HG03457 (cell line): ENCODE measurements around the gene ZNF582.

Experiments used
- ATAC-seq: cut with Tn5 transposase; IDR thresholded peaks from one replicate; pipeline ENCODE4 v1.9.1; 2021; ENCODE audit warnings: moderate number of reproducible peaks; ENCODE audit not compliant: unreplicated experiment

ZNF582 gene

DNA sequence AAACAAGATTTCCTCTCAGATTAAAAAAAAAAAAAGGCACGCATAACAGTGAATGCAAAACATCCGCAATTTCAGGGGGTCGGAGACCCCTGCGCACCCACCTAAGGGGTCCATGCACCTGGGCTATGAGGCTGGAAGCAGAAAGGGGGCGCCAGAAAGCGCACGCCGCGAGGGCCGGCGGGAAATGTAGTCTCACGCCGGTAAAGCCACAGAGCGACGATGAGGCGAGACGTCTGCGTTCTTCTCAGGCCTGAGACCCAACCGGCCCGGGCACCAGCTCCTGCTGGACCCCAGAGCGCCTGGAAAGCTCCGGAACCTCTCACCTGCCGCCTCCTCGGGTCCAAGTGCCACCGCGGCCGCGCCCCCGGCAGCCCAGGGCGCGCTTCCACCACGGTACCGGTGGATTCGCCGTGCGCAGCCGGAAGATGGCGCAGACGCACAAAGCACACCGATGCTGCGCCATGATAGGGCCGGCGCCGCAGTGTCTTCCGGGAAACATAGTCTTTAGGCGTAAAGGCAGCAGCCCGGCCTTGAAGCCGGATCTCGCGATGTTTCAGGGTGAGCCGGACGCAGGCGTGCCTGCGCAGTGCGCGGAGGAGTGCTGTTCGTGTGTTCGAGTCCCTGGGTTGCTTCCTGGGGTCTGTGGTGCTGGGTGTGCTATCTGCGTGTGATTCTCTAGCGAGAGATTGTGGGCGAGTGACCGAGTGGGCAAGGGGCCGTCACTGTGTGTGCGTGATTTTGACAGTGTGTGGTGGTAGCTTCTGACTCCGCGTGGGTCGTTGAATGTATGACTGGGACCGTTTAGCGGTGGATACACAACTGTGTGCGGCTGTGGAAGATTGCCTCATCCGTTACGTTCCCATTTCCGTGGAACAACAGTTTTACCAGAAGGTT, at the start of gene ZNF582:
TSS of gene ZNF582 (minus strand) at position 416 of the 894 bp plus-strand sequence. CDS start 1,782 bp downstream, outside the sequence.
- ATAC-seq = peak; percentile 87

DNA sequence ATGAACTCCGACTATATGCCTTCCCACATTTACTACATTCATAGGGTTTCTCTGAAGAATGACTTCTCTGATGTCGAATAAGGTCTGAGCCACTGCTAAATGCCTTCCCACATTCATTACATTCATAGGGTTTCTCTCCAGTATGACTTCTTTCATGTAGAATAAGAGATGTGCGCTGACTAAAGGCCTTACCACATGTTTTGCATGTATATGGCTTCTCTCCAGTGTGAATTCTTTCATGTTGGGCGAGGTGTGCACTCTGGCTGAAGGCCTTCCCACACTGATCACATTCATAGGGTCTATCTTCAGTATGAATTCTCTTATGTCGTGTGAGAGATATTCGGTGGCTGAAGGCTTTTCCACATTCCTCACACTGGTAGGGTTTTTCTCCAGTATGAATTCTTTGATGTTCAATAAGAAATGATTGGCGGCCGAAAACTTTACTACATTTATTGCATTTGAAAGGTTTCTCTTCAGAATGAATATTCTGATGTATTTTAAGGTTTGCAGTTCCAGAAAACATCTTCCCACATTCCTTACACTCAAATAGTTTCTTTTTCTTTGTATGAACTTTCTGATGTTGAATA, 48.0 kb upstream of the ZNF582 start:
- no peak for ATAC-seq

DNA sequence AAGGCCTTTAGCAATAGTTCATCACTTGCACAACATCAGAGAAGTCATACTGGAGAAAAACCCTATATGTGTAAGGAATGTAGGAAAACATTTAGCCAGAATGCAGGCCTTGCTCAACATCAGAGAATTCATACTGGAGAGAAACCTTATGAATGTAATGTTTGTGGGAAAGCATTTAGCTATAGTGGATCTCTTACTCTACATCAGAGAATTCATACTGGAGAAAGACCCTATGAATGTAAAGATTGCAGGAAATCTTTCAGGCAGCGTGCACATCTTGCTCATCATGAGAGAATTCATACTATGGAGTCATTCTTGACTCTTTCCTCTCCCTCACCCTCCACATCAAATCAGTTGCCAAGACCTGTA, 30.6 kb upstream of the ZNF582 start:
- no peak for ATAC-seq

DNA sequence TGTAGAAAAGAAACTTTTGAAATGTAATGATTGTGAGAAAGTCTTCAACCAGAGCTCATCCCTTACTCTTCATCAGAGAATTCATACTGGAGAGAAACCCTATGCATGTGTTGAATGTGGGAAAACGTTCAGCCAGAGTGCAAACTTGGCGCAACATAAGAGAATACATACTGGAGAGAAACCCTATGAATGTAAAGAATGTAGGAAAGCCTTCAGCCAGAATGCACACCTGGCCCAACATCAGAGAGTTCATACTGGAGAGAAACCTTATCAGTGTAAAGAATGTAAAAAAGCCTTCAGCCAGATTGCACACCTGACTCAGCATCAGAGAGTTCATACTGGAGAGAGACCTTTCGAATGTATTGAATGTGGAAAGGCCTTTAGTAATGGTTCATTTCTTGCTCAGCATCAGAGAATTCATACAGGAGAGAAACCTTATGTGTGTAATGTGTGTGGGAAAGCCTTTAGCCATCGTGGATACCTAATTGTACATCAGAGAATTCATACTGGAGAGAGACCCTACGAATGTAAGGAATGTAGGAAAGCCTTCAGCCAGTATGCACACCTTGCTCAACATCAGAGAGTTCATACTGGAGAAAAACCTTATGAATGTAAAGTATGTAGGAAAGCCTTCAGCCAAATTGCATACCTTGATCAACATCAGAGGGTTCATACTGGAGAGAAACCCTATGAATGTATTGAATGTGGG, 30.1 kb upstream of the ZNF582 start:
- no peak for ATAC-seq

DNA sequence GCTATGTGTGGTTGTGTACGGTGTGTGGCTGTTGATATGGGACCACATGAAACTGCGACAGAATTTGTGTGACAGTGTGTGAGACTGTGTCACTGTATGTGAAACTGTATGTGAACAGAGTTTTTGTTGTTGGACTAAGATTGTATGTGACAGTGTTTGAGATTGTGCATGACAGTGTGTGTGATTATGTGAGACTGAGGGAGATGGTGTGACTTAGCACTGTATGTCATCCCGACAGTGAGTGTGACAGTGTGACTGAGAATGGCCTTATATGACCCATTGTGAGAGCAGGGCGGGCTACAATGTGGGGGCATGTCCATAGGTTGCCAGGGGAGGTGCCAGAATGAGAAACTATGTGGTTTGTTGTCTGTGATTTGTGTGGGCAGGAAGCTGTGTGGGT, 11.7 kb upstream of the ZNF582 start:
- no peak for ATAC-seq

DNA sequence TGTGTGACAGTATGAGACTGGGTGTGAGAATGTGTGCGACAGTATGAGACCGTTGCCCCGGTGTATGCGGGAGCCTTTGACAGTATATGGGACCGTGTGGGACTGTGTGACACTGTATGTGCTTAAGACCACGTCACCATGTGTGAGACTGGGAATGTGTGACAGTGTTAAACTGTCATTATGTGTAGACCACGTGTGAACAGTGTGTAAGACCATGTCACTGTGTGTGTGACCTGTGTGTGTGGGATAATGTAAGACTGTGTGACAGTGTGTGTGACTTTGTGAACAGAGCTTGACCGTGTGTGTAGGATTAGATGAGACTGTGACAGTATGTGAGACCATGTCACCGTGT, 11.3 kb upstream of the ZNF582 start:
- ATAC-seq = no peak

DNA sequence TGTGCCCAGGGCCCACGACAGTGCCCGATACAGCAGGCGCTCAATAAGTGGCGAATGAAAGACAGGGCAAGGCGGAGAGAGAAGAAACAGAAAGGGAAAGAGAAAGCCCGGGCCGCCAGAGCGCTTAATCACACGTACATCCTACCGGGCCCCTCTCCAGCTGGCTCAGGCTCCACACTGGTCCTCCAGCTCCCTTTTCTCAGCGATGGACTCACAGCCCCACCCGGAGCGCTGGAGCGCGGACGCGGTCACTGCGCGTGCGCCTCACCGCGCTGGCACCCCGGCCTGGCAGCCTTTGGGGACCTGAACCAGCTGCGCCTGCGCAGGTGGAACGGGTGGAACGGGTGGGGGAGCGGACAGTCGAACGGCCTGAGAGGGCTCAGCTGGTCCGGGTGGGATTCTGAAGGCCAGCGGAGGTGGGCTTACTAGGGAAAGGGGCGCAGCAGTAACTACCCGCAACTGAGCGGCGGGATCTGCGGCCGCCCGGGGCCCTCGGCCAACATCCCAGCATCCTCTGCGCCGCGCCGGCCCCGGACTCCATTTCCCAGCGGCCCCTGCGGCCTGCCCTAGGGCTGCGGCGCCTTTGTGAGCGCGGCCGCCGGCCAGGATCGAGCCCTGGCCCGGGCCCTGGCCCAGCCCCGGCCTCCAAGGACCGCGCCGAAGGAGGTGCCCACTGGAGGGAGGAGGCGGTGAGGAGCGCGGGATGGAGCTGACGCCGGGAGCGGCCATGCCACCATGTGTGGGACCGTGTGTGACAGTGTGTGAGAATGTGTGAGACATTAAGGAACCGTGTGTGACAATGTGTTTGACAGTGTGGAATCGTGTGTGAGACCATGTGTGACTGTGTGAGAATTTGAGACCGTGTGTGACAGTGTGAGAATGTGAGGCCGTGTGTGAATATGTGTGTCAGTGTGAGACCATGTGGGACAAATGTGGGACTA, 10.7 kb upstream of the ZNF582 start, which contains the start of gene ZNF583:
TSS of gene ZNF583 (plus strand) at position 569 of the 941 bp plus-strand sequence. CDS start 2,783 bp downstream, outside the sequence.
- peak; percentile 68 for ATAC-seq

DNA sequence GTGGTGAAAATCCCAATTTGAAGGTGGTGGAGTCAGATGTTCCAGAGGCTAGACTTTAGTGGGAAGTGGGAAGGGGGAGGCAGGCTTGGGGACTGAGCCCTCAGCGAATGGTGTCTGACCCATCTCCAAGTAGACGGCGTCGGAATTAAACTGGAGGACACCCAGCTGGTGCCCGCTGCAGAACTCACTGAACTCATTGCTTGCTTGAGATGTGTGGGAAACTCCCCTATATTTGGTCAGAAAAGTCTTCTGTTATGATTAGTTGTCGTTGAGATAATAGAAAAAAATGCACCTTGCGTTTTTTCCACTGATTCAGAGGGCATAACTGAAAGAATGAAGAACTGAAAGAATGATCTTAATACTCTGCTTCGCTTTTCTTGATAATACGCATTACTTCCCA, 9.9 kb upstream of the ZNF582 start:
- ATAC-seq = no peak

DNA sequence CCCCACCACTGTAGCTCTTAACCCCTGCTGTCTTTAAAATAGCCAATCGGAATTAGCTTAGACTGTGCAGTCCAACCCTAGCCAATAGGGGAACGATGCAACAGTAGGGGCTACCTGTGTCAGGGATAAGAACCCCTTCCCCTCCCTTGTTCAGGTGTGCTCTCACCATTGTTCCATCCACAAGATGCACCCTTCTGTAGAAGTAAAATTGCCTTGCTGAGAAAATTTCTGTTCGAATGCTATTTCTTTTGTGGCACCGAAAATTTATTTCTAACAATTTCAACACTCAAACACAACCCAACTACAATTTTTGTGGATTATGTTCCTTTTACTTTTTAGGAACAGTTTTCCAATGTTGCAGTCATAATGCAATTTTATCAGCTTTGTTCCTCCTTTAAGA, 7.2 kb upstream of the ZNF582 start:
- no peak for ATAC-seq

DNA sequence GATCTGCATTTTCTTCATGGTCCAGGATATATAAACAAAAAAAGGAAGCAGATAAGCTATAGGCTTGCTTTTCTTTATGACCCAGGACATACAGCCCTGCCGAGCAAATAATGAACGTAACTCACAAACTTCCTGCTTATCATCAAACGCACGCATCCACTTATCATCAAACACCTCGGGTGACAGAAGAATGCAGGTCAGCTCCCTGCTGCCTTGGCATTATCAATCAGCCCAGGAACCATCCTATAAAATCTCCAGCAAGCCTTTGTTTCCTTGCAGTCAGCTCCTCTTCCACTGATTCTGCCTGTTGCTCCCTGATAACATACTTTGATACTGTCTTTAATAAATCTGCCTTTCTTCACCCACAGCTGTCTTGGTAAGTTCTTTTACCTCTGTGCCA, 5.5 kb upstream of the ZNF582 start:
- ATAC-seq = no peak

DNA sequence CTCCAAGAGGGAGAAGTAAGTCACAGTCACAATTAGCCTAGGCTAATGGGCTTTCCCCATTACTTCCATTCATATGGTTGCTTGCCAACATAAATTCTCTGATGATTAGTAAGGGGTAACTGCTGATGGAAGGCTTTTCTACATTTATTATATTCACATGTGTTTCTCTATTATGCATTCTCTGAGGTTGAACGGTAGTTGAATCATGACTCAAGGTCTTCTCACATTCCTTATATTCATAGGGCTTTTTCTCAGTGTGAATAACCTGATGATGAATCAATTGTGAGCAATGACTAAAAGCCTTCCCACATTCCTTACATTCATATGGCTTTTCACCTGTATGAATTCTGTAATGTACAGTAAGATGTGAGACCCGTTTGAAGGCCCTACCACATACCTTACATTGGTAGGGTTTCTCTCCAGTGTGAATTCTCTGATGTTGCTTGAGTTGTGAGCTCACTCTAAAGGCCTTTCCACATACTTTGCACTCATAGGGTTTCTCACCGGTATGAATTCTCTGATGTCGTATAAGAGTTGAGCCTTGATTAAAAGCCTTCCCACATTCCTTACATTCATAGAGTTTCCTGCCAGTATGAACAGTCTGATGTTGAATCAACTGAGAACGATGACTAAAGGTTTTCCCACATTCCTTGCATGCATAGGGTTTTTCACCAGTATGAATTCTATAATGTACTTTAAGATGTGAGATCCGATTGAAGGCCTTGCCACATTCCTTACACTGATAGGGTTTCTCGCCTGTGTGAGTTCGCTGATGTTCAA, 9.3 kb downstream of the ZNF582 start:
- no peak for ATAC-seq

DNA sequence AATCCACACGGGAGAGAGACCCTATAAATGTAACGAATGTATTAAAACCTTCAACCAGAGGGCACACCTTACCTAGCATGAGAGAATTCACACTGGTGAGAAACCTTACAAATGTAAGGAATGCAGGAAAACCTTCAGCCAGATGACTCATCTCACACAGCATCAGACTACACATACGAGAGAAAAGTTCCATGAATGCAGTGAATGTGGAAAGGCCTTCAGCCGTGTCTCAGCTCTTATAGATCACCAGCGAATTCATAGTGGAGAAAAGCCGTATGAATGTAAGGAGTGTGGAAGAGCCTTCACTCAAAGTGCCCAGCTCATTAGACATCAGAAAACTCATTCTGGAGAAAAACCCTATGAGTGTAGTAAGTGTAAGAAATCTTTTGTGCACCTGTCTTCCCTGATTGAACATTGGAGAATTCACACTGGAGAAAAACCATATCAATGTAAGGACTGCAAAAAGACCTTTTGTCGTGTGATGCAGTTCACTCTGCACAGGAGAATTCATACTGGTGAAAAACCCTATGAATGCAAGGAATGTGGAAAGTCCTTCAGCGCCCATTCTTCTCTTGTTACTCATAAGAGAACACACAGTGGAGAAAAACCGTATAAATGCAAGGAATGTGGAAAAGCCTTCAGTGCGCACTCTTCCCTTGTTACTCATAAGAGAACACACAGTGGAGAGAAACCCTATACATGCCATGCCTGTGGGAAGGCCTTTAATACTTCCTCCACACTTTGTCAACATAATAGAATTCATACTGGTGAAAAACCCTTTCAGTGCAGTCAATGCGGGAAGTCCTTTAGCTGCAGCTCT, 16.0 kb downstream of the ZNF582 start:
- no peak for ATAC-seq

DNA sequence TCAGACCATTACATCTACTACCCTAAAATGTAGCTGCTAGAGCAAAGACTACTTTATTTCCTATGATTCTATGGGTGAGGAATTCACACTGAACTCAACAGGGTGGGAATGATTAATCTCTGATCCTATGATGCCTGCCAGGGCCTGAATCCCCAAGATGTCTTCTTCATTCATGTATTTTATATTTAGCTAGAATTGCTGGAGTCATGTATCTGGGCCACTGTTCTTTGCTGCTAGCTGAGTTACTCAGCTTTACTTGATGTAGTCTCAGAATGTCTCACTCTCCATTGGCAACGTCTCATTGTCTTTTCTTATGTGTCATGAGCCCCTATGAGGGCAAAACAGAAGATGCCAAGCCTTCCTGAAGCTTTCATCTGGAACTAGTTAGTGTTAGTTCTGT, 21.1 kb downstream of the ZNF582 start:
- no peak for ATAC-seq

DNA sequence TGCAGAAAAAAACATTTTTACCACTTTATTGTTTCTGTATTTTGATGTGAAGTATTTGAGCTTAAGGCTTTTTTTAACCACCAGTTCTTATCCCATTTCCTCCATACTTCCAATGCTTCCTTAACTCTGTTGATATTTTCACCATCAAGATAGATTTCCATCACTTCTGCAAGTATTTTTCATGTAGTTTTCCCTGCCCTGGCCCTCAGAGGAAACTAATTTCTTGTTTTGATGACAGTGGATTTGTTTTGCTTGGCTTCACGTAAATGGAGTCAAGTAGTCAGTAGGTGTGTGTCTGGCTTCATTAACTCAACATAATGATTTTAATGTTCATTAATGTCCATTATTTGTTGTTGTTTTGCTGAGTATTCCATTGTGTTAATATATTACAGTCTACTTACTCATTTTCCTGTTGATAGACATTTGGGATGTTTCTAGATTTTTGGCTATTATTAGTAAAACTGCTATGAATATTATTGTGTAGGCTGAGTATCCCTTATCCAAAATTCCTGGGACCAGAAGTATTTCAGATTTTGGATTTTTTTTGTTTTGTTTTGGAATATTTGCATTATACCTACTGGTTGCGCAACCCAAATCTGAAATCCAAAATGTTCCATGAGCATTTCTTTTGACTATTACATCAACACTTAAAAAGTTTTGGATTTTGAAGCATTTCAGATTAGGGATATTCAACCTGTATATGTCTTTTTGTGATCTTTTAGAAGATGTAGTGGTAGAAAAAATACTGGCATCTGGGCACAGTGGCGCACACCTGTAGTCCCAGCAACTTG, 23.3 kb downstream of the ZNF582 start:
- no peak for ATAC-seq

DNA sequence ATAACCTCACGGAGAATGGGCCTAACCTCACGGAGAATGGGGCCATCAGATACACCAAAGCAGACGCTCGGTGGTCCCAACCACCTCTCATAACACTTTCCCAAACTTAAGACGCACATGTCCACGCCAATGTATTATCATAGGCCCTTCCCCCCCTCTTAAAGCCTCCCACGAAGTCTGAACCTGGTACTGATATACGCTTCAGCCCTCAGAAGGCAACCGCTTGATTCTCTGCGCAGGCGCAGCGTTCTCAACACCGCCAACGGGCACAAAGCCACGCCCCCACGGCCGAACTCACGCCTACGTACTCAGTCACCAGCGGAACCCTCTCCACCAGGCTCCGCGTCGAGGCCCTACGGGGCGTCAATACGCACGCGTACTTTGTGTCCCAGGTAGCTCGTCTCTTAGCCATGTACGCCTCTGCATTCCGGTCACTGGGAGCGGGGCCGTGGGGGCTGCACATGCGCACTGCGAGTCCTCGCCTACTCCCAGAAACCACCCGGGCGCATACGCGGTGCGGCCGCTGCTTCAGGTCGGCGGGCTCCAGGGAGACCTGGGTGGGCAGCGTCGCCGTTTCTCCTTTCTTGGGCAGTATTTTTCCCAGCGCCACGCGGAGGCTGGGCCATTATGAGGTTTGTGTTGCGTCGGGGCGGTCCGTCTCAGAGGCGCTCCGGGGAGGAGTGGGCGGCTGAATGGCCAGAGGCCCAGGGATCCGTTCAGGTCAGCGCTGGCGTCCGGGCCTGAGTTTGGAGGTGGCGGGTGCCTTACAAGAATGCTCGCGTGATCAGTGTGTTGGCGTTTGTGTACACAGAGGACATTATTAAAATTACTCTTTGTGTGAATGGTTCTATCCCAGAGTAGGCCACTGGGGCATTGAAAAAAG, 25.3 kb downstream of the ZNF582 start:
- ATAC-seq = peak; percentile 81

DNA sequence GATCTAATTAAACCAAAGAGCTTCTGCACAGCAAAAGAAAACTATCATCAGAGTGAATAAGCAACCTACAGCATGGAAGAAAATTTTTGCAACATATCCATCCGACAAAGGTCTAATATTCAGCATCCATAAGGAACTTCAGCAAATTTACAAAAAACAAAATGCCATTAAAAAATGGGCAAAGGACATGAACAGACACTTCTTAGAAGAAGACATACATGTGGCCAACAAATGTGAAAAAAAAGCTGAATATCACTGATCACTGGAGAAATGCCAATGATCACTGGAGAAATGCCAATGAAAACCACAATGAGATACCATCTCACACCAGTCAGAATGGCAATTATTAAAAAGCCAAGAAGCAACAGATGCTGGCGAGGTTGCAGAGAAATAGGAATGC, 32.5 kb downstream of the ZNF582 start:
- ATAC-seq = no peak

DNA sequence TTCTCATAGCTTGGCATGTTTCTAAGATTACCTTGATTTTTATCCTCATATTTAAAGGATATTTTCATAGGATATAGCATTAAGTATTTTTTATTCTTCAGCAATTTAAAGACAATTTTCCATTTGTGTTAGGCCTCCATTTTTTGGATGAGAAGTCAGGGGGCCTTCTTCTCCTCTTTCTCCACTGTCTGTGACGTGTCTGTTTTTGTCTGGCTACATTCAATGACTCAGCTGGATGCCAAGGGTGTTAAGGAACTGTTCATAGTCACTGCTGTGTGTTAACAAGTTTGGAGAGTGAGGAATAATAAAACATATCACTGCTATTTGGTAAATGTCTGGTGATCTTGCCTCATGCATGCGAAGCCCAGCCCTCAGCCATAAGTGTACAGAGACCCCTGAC, 36.4 kb downstream of the ZNF582 start:
- no peak for ATAC-seq
